ENCODE data around the gene HEPACAM. TPM values are rescaled to one million over a fixed set of nuclear protein-coding genes. Genes with fewer than 3 reads are reported as not detected.
A peak's percentile ranks its signal among the peaks of the same experiment; 100 is the strongest.

HEPACAM gene
- total RNA-seq, 1 donor from 2014 or later: 27.2 TPM

GRCh38 chr11:124902616-124903015 lies 33.2 kb downstream of the HEPACAM start:
- ATAC-seq (no peak), DNase-seq (ENCODE audit: low spot score) (no peak)

- DNase-seq (ENCODE audit: low spot score) (no peak), ATAC-seq (no peak)
Measured at GRCh38 chr11:124900464-124900863, 35.4 kb downstream of the HEPACAM start.

- DNase-seq (ENCODE audit: low spot score): no peak
- ATAC-seq: no peak
Measured at GRCh38 chr11:124899383-124900145, 36.3 kb downstream of the HEPACAM start.

- no peak for DNase-seq (ENCODE audit: low spot score)
- peak; percentile 64 for ATAC-seq
Measured at GRCh38 chr11:124898711-124899110, 37.1 kb downstream of the HEPACAM start.

- ATAC-seq (no peak), DNase-seq (ENCODE audit: low spot score) (no peak)
Measured at GRCh38 chr11:124898263-124898680, 37.6 kb downstream of the HEPACAM start.

- DNase-seq (ENCODE audit: low spot score) (no peak), ATAC-seq (peak; percentile 52)
Measured at GRCh38 chr11:124897674-124898262, 38.1 kb downstream of the HEPACAM start, which contains the start of gene ROBO4. TSS of gene ROBO4 (minus strand) at chr11:124897865. CDS start at chr11:124897795, 70 bp downstream.

GRCh38 chr11:124896821-124897391 lies 38.9 kb downstream of the HEPACAM start:
- ATAC-seq (no peak), DNase-seq (ENCODE audit: low spot score) (no peak)

GRCh38 chr11:124896071-124896750 lies 39.6 kb downstream of the HEPACAM start:
- ATAC-seq (no peak), DNase-seq (ENCODE audit: low spot score) (no peak)

- DNase-seq (ENCODE audit: low spot score) (no peak), ATAC-seq (no peak)
Measured at GRCh38 chr11:124895471-124895971, 40.3 kb downstream of the HEPACAM start.

GRCh38 chr11:124894606-124895430 lies 41.0 kb downstream of the HEPACAM start:
- ATAC-seq (no peak), DNase-seq (ENCODE audit: low spot score) (no peak)

- no peak for DNase-seq (ENCODE audit: low spot score)
- no peak for ATAC-seq
Measured at GRCh38 chr11:124893781-124894401, 42.0 kb downstream of the HEPACAM start.

GRCh38 chr11:124892750-124893454 lies 42.9 kb downstream of the HEPACAM start:
- peak; percentile 48 for ATAC-seq
- DNase-seq (ENCODE audit: low spot score): no peak

GRCh38 chr11:124892146-124892545 lies 43.7 kb downstream of the HEPACAM start:
- ATAC-seq: no peak
- no peak for DNase-seq (ENCODE audit: low spot score)

- no peak for DNase-seq (ENCODE audit: low spot score)
Measured at GRCh38 chr11:124891373-124891861, 44.4 kb downstream of the HEPACAM start.

GRCh38 chr11:124890683-124891372 lies 45.0 kb downstream of the HEPACAM start:
- DNase-seq (ENCODE audit: low spot score): no peak
- no peak for ATAC-seq

More at GRCh38 chr11:124891373-124891861, 44.4 kb downstream of the HEPACAM start:
- ATAC-seq: no peak

GRCh38 chr11:124890151-124890550 lies 45.7 kb downstream of the HEPACAM start:
- no peak for ATAC-seq

GRCh38 chr11:124889191-124890091 lies 46.4 kb downstream of the HEPACAM start:
- ATAC-seq: no peak

More at GRCh38 chr11:124890151-124890550, 45.7 kb downstream of the HEPACAM start:
- DNase-seq (ENCODE audit: low spot score): no peak

More at GRCh38 chr11:124889191-124890091, 46.4 kb downstream of the HEPACAM start:
- DNase-seq (ENCODE audit: low spot score): no peak

Data from left lobe of liver (tissue), 2 donors.